ENCODE measurements around the gene SPATA13.

SPATA13 gene

GRCh38 chr13:24264976-24265375 lies 104.5 kb downstream of the SPATA13 start:
- DNase-seq (ENCODE audit: low read depth), result no peak
- Histone ChIP-seq H3K4me1 (ENCODE audit: control insufficient read depth, insufficient read depth, low read length) (peaks cover 13% of the 10 kb centered on the region), H3K9ac (ENCODE audit: low read length) (no peak overlapping the region), H3K9me3 (ENCODE audit: control insufficient read depth, low read length) (no peaks in the 10 kb centered on the region), H3K4me3 (ENCODE audit: low read length) (no peak overlapping the region), H3K36me3 (ENCODE audit: control insufficient read depth, insufficient read depth, low read length, severe bottlenecking) (no peaks in the 10 kb centered on the region), H3K27me3 (replicated peaks; ENCODE audit: control insufficient read depth, insufficient read depth, low read length) (no peaks in the 10 kb centered on the region)

GRCh38 chr13:24265453-24265852 lies 104.9 kb downstream of the SPATA13 start:
- Histone ChIP-seq H3K4me3 (ENCODE audit: low read length) (no peak overlapping the region), H3K4me1 (ENCODE audit: control insufficient read depth, insufficient read depth, low read length) (peaks cover 18% of the 10 kb centered on the region), H3K9ac (ENCODE audit: low read length) (no peak overlapping the region), H3K36me3 (ENCODE audit: control insufficient read depth, insufficient read depth, low read length, severe bottlenecking) (no peaks in the 10 kb centered on the region), H3K9me3 (ENCODE audit: control insufficient read depth, low read length) (no peaks in the 10 kb centered on the region), H3K27me3 (replicated peaks; ENCODE audit: control insufficient read depth, insufficient read depth, low read length) (no peaks in the 10 kb centered on the region)
- DNase-seq (ENCODE audit: low read depth), result no peak

- no peak for DNase-seq (ENCODE audit: low read depth)
- no peaks in the 10 kb centered on the region for H3K9me3 ChIP-seq (ENCODE audit: control insufficient read depth, low read length)
These were observed 106.8 kb downstream of the SPATA13 start for GRCh38 chr13:24267274-24267673.

GRCh38 chr13:24267801-24268200 lies 107.3 kb downstream of the SPATA13 start:
- peak overlapping the region; percentile 70 for H3K9ac ChIP-seq (ENCODE audit: low read length)
- H3K4me1 ChIP-seq (ENCODE audit: control insufficient read depth, insufficient read depth, low read length), result peaks cover 30% of the 10 kb centered on the region
- no peaks in the 10 kb centered on the region for H3K27me3 ChIP-seq (replicated peaks; ENCODE audit: control insufficient read depth, insufficient read depth, low read length)
- no peaks in the 10 kb centered on the region for H3K9me3 ChIP-seq (ENCODE audit: control insufficient read depth, low read length)
- DNase-seq (ENCODE audit: low read depth), result no peak
- H3K36me3 ChIP-seq (ENCODE audit: control insufficient read depth, insufficient read depth, low read length, severe bottlenecking), result no peaks in the 10 kb centered on the region
- H3K4me3 ChIP-seq (ENCODE audit: low read length), result peak overlapping the region; percentile 73

More at GRCh38 chr13:24267274-24267673, 106.8 kb downstream of the SPATA13 start:
- H3K27me3 ChIP-seq (replicated peaks; ENCODE audit: control insufficient read depth, insufficient read depth, low read length), result no peaks in the 10 kb centered on the region
- H3K4me1 ChIP-seq (ENCODE audit: control insufficient read depth, insufficient read depth, low read length), result peaks cover 30% of the 10 kb centered on the region
- no peaks in the 10 kb centered on the region for H3K36me3 ChIP-seq (ENCODE audit: control insufficient read depth, insufficient read depth, low read length, severe bottlenecking)
- peak overlapping the region; percentile 73 for H3K4me3 ChIP-seq (ENCODE audit: low read length)
- H3K9ac ChIP-seq (ENCODE audit: low read length), result peak overlapping the region; percentile 70

- no peak for DNase-seq (ENCODE audit: low read depth)
- H3K36me3 ChIP-seq (ENCODE audit: control insufficient read depth, insufficient read depth, low read length, severe bottlenecking), result no peaks in the 10 kb centered on the region
- peaks cover 30% of the 10 kb centered on the region for H3K4me1 ChIP-seq (ENCODE audit: control insufficient read depth, insufficient read depth, low read length)
- no peaks in the 10 kb centered on the region for H3K27me3 ChIP-seq (replicated peaks; ENCODE audit: control insufficient read depth, insufficient read depth, low read length)
- no peak overlapping the region for H3K9ac ChIP-seq (ENCODE audit: low read length)
- no peaks in the 10 kb centered on the region for H3K9me3 ChIP-seq (ENCODE audit: control insufficient read depth, low read length)
- H3K4me3 ChIP-seq (ENCODE audit: low read length), result no peak overlapping the region
These were observed 109.3 kb downstream of the SPATA13 start for GRCh38 chr13:24269821-24270220.

GRCh38 chr13:24270639-24271141 lies 110.2 kb downstream of the SPATA13 start:
- H3K36me3 ChIP-seq (ENCODE audit: control insufficient read depth, insufficient read depth, low read length, severe bottlenecking), result no peaks in the 10 kb centered on the region
- peak overlapping the region; percentile 35 for H3K9ac ChIP-seq (ENCODE audit: low read length)
- H3K27me3 ChIP-seq (replicated peaks; ENCODE audit: control insufficient read depth, insufficient read depth, low read length), result no peaks in the 10 kb centered on the region
- H3K9me3 ChIP-seq (ENCODE audit: control insufficient read depth, low read length), result no peaks in the 10 kb centered on the region
- H3K4me1 ChIP-seq (ENCODE audit: control insufficient read depth, insufficient read depth, low read length), result peaks cover 30% of the 10 kb centered on the region
- peak; percentile 51 for DNase-seq (ENCODE audit: low read depth)
- H3K4me3 ChIP-seq (ENCODE audit: low read length), result peak overlapping the region; percentile 74

GRCh38 chr13:24271231-24271600 lies 110.7 kb downstream of the SPATA13 start:
- no peak for DNase-seq (ENCODE audit: low read depth)
- Histone ChIP-seq H3K9me3 (ENCODE audit: control insufficient read depth, low read length) (no peaks in the 10 kb centered on the region), H3K9ac (ENCODE audit: low read length) (peak overlapping the region; percentile 35), H3K27me3 (replicated peaks; ENCODE audit: control insufficient read depth, insufficient read depth, low read length) (no peaks in the 10 kb centered on the region), H3K4me3 (ENCODE audit: low read length) (peak overlapping the region; percentile 74), H3K4me1 (ENCODE audit: control insufficient read depth, insufficient read depth, low read length) (peaks cover 30% of the 10 kb centered on the region), H3K36me3 (ENCODE audit: control insufficient read depth, insufficient read depth, low read length, severe bottlenecking) (no peaks in the 10 kb centered on the region)

- H3K4me3 ChIP-seq (ENCODE audit: low read length), result peak overlapping the region; percentile 74
- no peaks in the 10 kb centered on the region for H3K9me3 ChIP-seq (ENCODE audit: control insufficient read depth, low read length)
- peak; percentile 74 for DNase-seq (ENCODE audit: low read depth)
- H3K36me3 ChIP-seq (ENCODE audit: control insufficient read depth, insufficient read depth, low read length, severe bottlenecking), result no peaks in the 10 kb centered on the region
- peak overlapping the region; percentile 35 for H3K9ac ChIP-seq (ENCODE audit: low read length)
- H3K4me1 ChIP-seq (ENCODE audit: control insufficient read depth, insufficient read depth, low read length), result peaks cover 30% of the 10 kb centered on the region
- H3K27me3 ChIP-seq (replicated peaks; ENCODE audit: control insufficient read depth, insufficient read depth, low read length), result no peaks in the 10 kb centered on the region
These were observed 111.3 kb downstream of the SPATA13 start for GRCh38 chr13:24271601-24272451.

- no peak for DNase-seq (ENCODE audit: low read depth)
- Histone ChIP-seq H3K4me3 (ENCODE audit: low read length) (no peak overlapping the region), H3K27me3 (replicated peaks; ENCODE audit: control insufficient read depth, insufficient read depth, low read length) (no peaks in the 10 kb centered on the region), H3K36me3 (ENCODE audit: control insufficient read depth, insufficient read depth, low read length, severe bottlenecking) (no peaks in the 10 kb centered on the region), H3K9ac (ENCODE audit: low read length) (peak overlapping the region; percentile 35), H3K9me3 (ENCODE audit: control insufficient read depth, low read length) (no peaks in the 10 kb centered on the region), H3K4me1 (ENCODE audit: control insufficient read depth, insufficient read depth, low read length) (peaks cover 23% of the 10 kb centered on the region)
These were observed 112.1 kb downstream of the SPATA13 start for GRCh38 chr13:24272452-24273161.

- Histone ChIP-seq H3K9ac (ENCODE audit: low read length) (no peak overlapping the region), H3K27me3 (replicated peaks; ENCODE audit: control insufficient read depth, insufficient read depth, low read length) (no peaks in the 10 kb centered on the region)
- DNase-seq (ENCODE audit: low read depth), result no peak
These were observed 113.4 kb downstream of the SPATA13 start for GRCh38 chr13:24273926-24274325.

GRCh38 chr13:24274452-24275021 lies 114.0 kb downstream of the SPATA13 start:
- H3K4me1 ChIP-seq (ENCODE audit: control insufficient read depth, insufficient read depth, low read length), result peaks cover 18% of the 10 kb centered on the region
- no peaks in the 10 kb centered on the region for H3K36me3 ChIP-seq (ENCODE audit: control insufficient read depth, insufficient read depth, low read length, severe bottlenecking)
- H3K9ac ChIP-seq (ENCODE audit: low read length), result no peak overlapping the region
- no peaks in the 10 kb centered on the region for H3K9me3 ChIP-seq (ENCODE audit: control insufficient read depth, low read length)
- no peak overlapping the region for H3K4me3 ChIP-seq (ENCODE audit: low read length)
- H3K27me3 ChIP-seq (replicated peaks; ENCODE audit: control insufficient read depth, insufficient read depth, low read length), result no peaks in the 10 kb centered on the region
- DNase-seq (ENCODE audit: low read depth), result no peak

More at GRCh38 chr13:24273926-24274325, 113.4 kb downstream of the SPATA13 start:
- no peak overlapping the region for H3K4me3 ChIP-seq (ENCODE audit: low read length)
- no peaks in the 10 kb centered on the region for H3K36me3 ChIP-seq (ENCODE audit: control insufficient read depth, insufficient read depth, low read length, severe bottlenecking)
- H3K9me3 ChIP-seq (ENCODE audit: control insufficient read depth, low read length), result no peaks in the 10 kb centered on the region
- H3K4me1 ChIP-seq (ENCODE audit: control insufficient read depth, insufficient read depth, low read length), result peaks cover 18% of the 10 kb centered on the region
